K562 (cell line): ENCODE measurements around the gene TSC22D3.

Source experiments
- CCNT2 ChIP-seq: IDR thresholded peaks from 2 replicates; pipeline ENCODE4 v1.6.1; 2011; ENCODE audit warnings: borderline replicate concordance, low read depth, mild to moderate bottlenecking, moderate library complexity, mixed read lengths, low read length; ENCODE audit not compliant: insufficient read length; ENCODE audit errors: extremely low read depth
- TCF3 ChIP-seq: sonication (generic); formaldehyde crosslinking; IDR thresholded peaks from 2 replicates; pipeline ENCODE4 v1.4.0; 2020; ENCODE audit warnings: mild to moderate bottlenecking, missing genetic modification reagents
- ZFP1 ChIP-seq: fragments of 450-650 bp; formaldehyde crosslinking; IDR thresholded peaks from 2 replicates; pipeline ENCODE4 v1.4.0; 2020; ENCODE audit warnings: mild to moderate bottlenecking, mixed read lengths
- TF ChIP-seq, protein P1 (sequence below), 3 experiments: IDR thresholded peaks in 2 of 3; conservative IDR thresholded peaks in 1 of 3; 2 replicates each; pipeline ENCODE4 v1.5.1; 2011 to 2012; ENCODE audit warnings: low read length in 3 of 3, mild to moderate bottlenecking in 3 of 3, control low read depth in 2 of 3, improper control_type of control experiment in 1 of 3, inconsistent platforms in 1 of 3, low read depth in 1 of 3, mixed read lengths in 1 of 3, moderate library complexity in 1 of 3; ENCODE audit not compliant: insufficient read depth in 2 of 3

GRCh38 chrX:107711521-107712181, 63.9 kb downstream of the TSC22D3 start:
- TF ChIP-seq ZFP1 (CRISPR knock-in tag) (no peak), TCF3 (CRISPR knock-in tag) (no peak), CCNT2 (no peak)
- TF ChIP-seq, protein P1, sequence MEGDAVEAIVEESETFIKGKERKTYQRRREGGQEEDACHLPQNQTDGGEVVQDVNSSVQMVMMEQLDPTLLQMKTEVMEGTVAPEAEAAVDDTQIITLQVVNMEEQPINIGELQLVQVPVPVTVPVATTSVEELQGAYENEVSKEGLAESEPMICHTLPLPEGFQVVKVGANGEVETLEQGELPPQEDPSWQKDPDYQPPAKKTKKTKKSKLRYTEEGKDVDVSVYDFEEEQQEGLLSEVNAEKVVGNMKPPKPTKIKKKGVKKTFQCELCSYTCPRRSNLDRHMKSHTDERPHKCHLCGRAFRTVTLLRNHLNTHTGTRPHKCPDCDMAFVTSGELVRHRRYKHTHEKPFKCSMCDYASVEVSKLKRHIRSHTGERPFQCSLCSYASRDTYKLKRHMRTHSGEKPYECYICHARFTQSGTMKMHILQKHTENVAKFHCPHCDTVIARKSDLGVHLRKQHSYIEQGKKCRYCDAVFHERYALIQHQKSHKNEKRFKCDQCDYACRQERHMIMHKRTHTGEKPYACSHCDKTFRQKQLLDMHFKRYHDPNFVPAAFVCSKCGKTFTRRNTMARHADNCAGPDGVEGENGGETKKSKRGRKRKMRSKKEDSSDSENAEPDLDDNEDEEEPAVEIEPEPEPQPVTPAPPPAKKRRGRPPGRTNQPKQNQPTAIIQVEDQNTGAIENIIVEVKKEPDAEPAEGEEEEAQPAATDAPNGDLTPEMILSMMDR (IDR thresholded peaks at IDR 0.05 in 2 of 3, conservative IDR thresholded peaks at IDR 0.05 in 1 of 3; ENCODE audit: insufficient read depth in 2 of 3, low read depth in 1 of 3, low read length in 3 of 3), result no peak
